Endothelial cell of umbilical vein (primary cell): ENCODE measurements around the gene PPP2R2D. TPM values are rescaled to one million over a fixed set of nuclear protein-coding genes. Genes with fewer than 3 reads are reported as not detected.

Source experiments
- BruUV-seq: library from RNA; stranded (reverse); fragments of 400-500 nt; replicated peaks from 2 replicates; lab custom pipeline; 2021; lab: Mats Ljungman, UMichigan
- CTCF ChIA-PET: fragments of 300-600, 350-600 bp; sonication (Branson Sonifier 250); formaldehyde crosslinking; loops from one replicate; lab custom pipeline; 2021; ENCODE audit warnings: antibody characterized with exemption, inconsistent platforms; lab: Charles Lee
- POLR2A ChIA-PET: fragments of 300-600, 350-600 bp; sonication (Branson Sonifier 250); formaldehyde crosslinking; loops from one replicate; lab custom pipeline; 2021; ENCODE audit warnings: antibody characterized with exemption, inconsistent platforms; lab: Charles Lee
- DNase-seq: peaks from one replicate; pipeline ENCODE4 v3.0.0-alpha.2; 2011; ENCODE audit warnings: low read depth, low spot score
- FAIRE-seq: peaks from 2 replicates; lab custom pipeline; 2011; peaks lifted over from hg19 to GRCh38; lab: Jason Lieb, UNC
- H2AFZ ChIP-seq: 2 replicates; pipeline ENCODE4 v1.6.0; 2012; ENCODE audit warnings: low read depth, low read length, control low read depth, inconsistent platforms
- H3K27ac ChIP-seq: 2 replicates; pipeline ENCODE4 v1.5.1; 2011; ENCODE audit warnings: low read depth, mild to moderate bottlenecking, control low read depth, low read length, moderate library complexity; ENCODE audit not compliant: insufficient read depth
- H3K27me3 ChIP-seq, 2 experiments: 2 replicates each; pipeline versions ENCODE4 v1.6.0 to v1.6.1; 2011; ENCODE audit warnings: low read length in 2 of 2, mixed read lengths in 1 of 2; ENCODE audit not compliant: control insufficient read depth in 2 of 2, insufficient read depth in 2 of 2
- H3K36me3 ChIP-seq, 2 experiments: 2 replicates in 1 of 2; 3 replicates in 1 of 2; pipeline ENCODE4 v1.5.1; 2011; ENCODE audit warnings: low read length in 2 of 2, mild to moderate bottlenecking in 1 of 2, moderate library complexity in 1 of 2; ENCODE audit not compliant: control insufficient read depth in 2 of 2, insufficient read depth in 2 of 2; ENCODE audit errors: extremely low read depth in 1 of 2
- H3K4me1 ChIP-seq: 3 replicates; pipeline ENCODE4 v1.5.1; 2011; ENCODE audit warnings: mild to moderate bottlenecking, low read length; ENCODE audit not compliant: control insufficient read depth, insufficient read depth; ENCODE audit errors: extremely low read depth
- H3K4me2 ChIP-seq: 2 replicates; pipeline ENCODE4 v1.6.1; 2011; ENCODE audit warnings: low read length, control low read depth, mixed read lengths; ENCODE audit not compliant: insufficient read depth
- H3K4me3 ChIP-seq, 3 experiments: fragments of 200-600 bp in 1 of 3; sonication (generic), shearing (Covaris generic) in 1 of 3; replicated peaks in 1 of 3; 2 replicates each; pipeline ENCODE4 v1.5.1; 2011 to 2016; ENCODE audit warnings: control low read depth in 3 of 3, low read length in 3 of 3, mild to moderate bottlenecking in 2 of 3, inconsistent platforms in 1 of 3, low read depth in 1 of 3, moderate library complexity in 1 of 3; ENCODE audit not compliant: insufficient read depth in 1 of 3
- H3K79me2 ChIP-seq: 2 replicates; pipeline ENCODE4 v1.6.0; 2012; ENCODE audit warnings: low read length, inconsistent platforms; ENCODE audit not compliant: control insufficient read depth, insufficient read depth
- H3K9ac ChIP-seq: replicated peaks from 2 replicates; pipeline ENCODE3; 2011; ENCODE audit warnings: low read length, control low read depth; ENCODE audit not compliant: insufficient read depth; ENCODE audit errors: extremely low read depth
- H3K9me1 ChIP-seq: replicated peaks from 3 replicates; pipeline ENCODE4 v1.6.0; 2011; ENCODE audit warnings: mild to moderate bottlenecking, low read length; ENCODE audit not compliant: control insufficient read depth, insufficient read depth; ENCODE audit errors: extremely low read depth
- H3K9me3 ChIP-seq: replicated peaks from 2 replicates; pipeline ENCODE4 v1.5.1; 2012; ENCODE audit warnings: low read length, inconsistent platforms; ENCODE audit not compliant: control insufficient read depth, insufficient read depth
- H4K20me1 ChIP-seq: replicated peaks from 2 replicates; pipeline ENCODE3; 2011; ENCODE audit warnings: mild to moderate bottlenecking, low read length; ENCODE audit not compliant: control insufficient read depth, insufficient read depth; ENCODE audit errors: extremely low read depth
- CTCF ChIP-seq, 2 donors: IDR thresholded peaks; 1 replicate in 1 of 2; 2 replicates in 1 of 2; pipeline ENCODE4 v1.5.1; 2011; ENCODE audit warnings: low read length in 2 of 2, mild to moderate bottlenecking in 2 of 2, moderate library complexity in 2 of 2, control low read depth in 1 of 2, inconsistent platforms in 1 of 2, low read depth in 1 of 2; ENCODE audit not compliant: insufficient read depth in 1 of 2; ENCODE audit errors: extremely low read depth in 1 of 2
- EZH2 ChIP-seq: IDR thresholded peaks from 2 replicates; pipeline ENCODE4 v1.6.1; 2012; ENCODE audit warnings: borderline replicate concordance, low read depth, mild to moderate bottlenecking, moderate library complexity, low read length, inconsistent platforms; ENCODE audit not compliant: severe bottlenecking
- FOS ChIP-seq: IDR thresholded peaks from 2 replicates; pipeline ENCODE4 v1.6.1; 2011; ENCODE audit warnings: mild to moderate bottlenecking, low read length, moderate library complexity, borderline replicate concordance; ENCODE audit not compliant: insufficient read depth
- GATA2 ChIP-seq: IDR thresholded peaks from 2 replicates; pipeline ENCODE4 v1.7.0; 2011; ENCODE audit warnings: low read depth, mild to moderate bottlenecking, moderate library complexity, mixed read lengths, low read length; ENCODE audit not compliant: insufficient read length, insufficient read depth
- JUN ChIP-seq: IDR thresholded peaks from 2 replicates; pipeline ENCODE4 v1.6.1; 2011; ENCODE audit warnings: borderline replicate concordance, low read depth; ENCODE audit not compliant: insufficient read length, insufficient read depth
- MAX ChIP-seq: IDR thresholded peaks from 2 replicates; pipeline ENCODE4 v1.6.1; 2011; ENCODE audit not compliant: insufficient read depth, insufficient read length
- MYC ChIP-seq: IDR thresholded peaks from one replicate; pipeline ENCODE4 v1.6.1; 2011; ENCODE audit warnings: mild to moderate bottlenecking, low read depth, low read length
- POLR2A ChIP-seq: IDR thresholded peaks from 2 replicates; pipeline ENCODE4 v1.6.1; 2012; ENCODE audit warnings: low read depth, mild to moderate bottlenecking, control low read depth, low read length
- POLR2AphosphoS5 ChIP-seq: IDR thresholded peaks from 2 replicates; pipeline ENCODE4 v1.6.1; 2012; ENCODE audit warnings: low read depth, mild to moderate bottlenecking, control low read depth, low read length, moderate library complexity; ENCODE audit not compliant: insufficient read depth
- dilution Hi-C: fragments of 300-500 bp; cut with MboI; formaldehyde crosslinking; loops from one replicate; pipeline ENCODE4 v1.15.0; 2019; ENCODE audit warnings: low sequenced_read_pairs; ENCODE audit not compliant: extremely low pct_ligation_motif_present
- intact Hi-C: fragments of 100-400 bp; cut with micrococcal nuclease; formaldehyde crosslinking; loops from one replicate; pipeline ENCODE4 v1.10.0; 2022
- polyA plus RNA-seq, 4 experiments: library from polyadenylated mRNA; depleted of rRNA in 3 of 4; stranded (reverse) in 3 of 4; unstranded in 1 of 4; fragments of >200 nt; gene quantifications; 2 replicates each; pipeline versions ENCODE4 v1.2.1 to v1.2.3, GENCODE V29; 2011 to 2012; ENCODE audit warnings: missing spikeins in 1 of 4
- total RNA-seq: library from RNA; stranded (reverse); gene quantifications from 2 replicates; pipeline ENCODE4 v1.2.3, GENCODE V29; 2021

PPP2R2D gene
- total and polyA plus RNA-seq, 2 donors (not counting 3 experiments of a cell fraction or from before 2014, with no cell fraction given), result 29.9 to 36.3 TPM

- CTCF ChIA-PET, result interaction anchor here (1.2 to 1.9 kb wide), 2 partner anchors 19 to 20 kb away, joined by 3 to 4 read pairs; no protein-coding TSS in a partner anchor
- Histone ChIP-seq H3K4me2 (no peak overlapping the region), H3K9me3 (no peaks in the 10 kb centered on the region), H4K20me1 (peaks cover 6% of the 10 kb centered on the region), H3K27me3 (no peaks in the 10 kb centered on the region), H3K4me3 (no peak overlapping the region), H3K27ac (no peak overlapping the region), H3K4me1 (peaks cover 11% of the 10 kb centered on the region), H3K9ac (no peak overlapping the region), H3K36me3 (no peaks in the 10 kb centered on the region), H3K79me2 (peaks cover 98% of the 10 kb centered on the region), H2AFZ (no peak overlapping the region), H3K9me1 (no peaks in the 10 kb centered on the region)
- no TSS peak for BruUV-seq
- intact Hi-C loops, result no loop called here
- FAIRE-seq (peak; percentile 47), DNase-seq (no peak)
- TF ChIP-seq FOS (no peak), POLR2A (no peak)
- dilution Hi-C loops, result no loop called here
- POLR2A ChIA-PET, result no interaction called here
Measured at GRCh38 chr10:131923038-131923756, 22.4 kb downstream of the PPP2R2D start.

GRCh38 chr10:131925011-131925649 is 24.3 kb downstream of the PPP2R2D start:
- H3K4me3 ChIP-seq, result no peak overlapping the region
- ChIA-PET CTCF (interaction anchor here (1.9 kb wide), 1 partner anchor 18 kb away, joined by 4 read pairs; no protein-coding TSS in a partner anchor), POLR2A (no interaction called here)
- intact Hi-C loops (no loop called here), dilution Hi-C loops (no loop called here)
- no peak for FAIRE-seq
- no peaks in the 10 kb centered on the region for H3K27me3 ChIP-seq
- TF ChIP-seq FOS, result no peak
- TF ChIP-seq POLR2A, result no peak
- TF ChIP-seq CTCF (IDR thresholded peaks at IDR 0.05; ENCODE audit: extremely low read depth in 1 of 2, insufficient read depth in 1 of 2, low read depth in 1 of 2, low read length in 2 of 2), result no peak
- TF ChIP-seq JUN, result no peak
- TF ChIP-seq MAX, result no peak
- TF ChIP-seq POLR2AphosphoS5, result no peak
- no peak for TF ChIP-seq GATA2
- TF ChIP-seq EZH2, result no peak
- no peak for TF ChIP-seq MYC
- BruUV-seq, result no TSS peak
- no peak overlapping the region for H3K27ac ChIP-seq
- H3K4me1 ChIP-seq, result peaks cover 30% of the 10 kb centered on the region
- H3K9ac ChIP-seq, result no peak overlapping the region
- no peaks in the 10 kb centered on the region for H3K9me3 ChIP-seq
- H3K36me3 ChIP-seq, result no peaks in the 10 kb centered on the region
- H2AFZ ChIP-seq, result no peak overlapping the region
- DNase-seq, result no peak
- H3K4me2 ChIP-seq, result no peak overlapping the region
- peaks cover 99% of the 10 kb centered on the region for H3K79me2 ChIP-seq
- H4K20me1 ChIP-seq, result peaks cover 6% of the 10 kb centered on the region
- H3K9me1 ChIP-seq, result no peaks in the 10 kb centered on the region
